Sciatic nerve (tissue), 2 donors: ENCODE data around the gene CEBPZOS. TPM values are rescaled to one million over a fixed set of nuclear protein-coding genes. Genes with fewer than 3 reads are reported as not detected.
A peak's percentile ranks its signal among the peaks of the same experiment; 100 is the strongest.

Experiments used
- ATAC-seq: fragments of 200-7000 bp; cut with Tn5 transposase; one replicate; pipeline ENCODE4 v1.9.1; 2020; ENCODE audit warnings: mild to moderate bottlenecking, moderate library complexity
- DNase-seq: peaks from one replicate; pipeline ENCODE4 v3.0.0-alpha.2; 2020; ENCODE audit warnings: low spot score
- intact Hi-C: fragments of 100-400 bp; cut with DNase I; formaldehyde crosslinking; loops from one replicate; pipeline ENCODE4 v1.14.2; 2022
- total RNA-seq: library from RNA; stranded (reverse); fragmentation: NEBNext Ultra II Directional; extraction: Animal tissue kit (Norgen Biotek cat#: 25700); gene quantifications from one replicate; pipeline ENCODE4 v1.2.1, GENCODE V29; 2021
- donor health status: DM: no; HTN: no; CAD: no.
- donor health status: DM: no; HTN: no; CAD: no.

The CEBPZOS gene
- total RNA-seq, 1 donor from 2014 or later, result 43.5 TPM

DNA sequence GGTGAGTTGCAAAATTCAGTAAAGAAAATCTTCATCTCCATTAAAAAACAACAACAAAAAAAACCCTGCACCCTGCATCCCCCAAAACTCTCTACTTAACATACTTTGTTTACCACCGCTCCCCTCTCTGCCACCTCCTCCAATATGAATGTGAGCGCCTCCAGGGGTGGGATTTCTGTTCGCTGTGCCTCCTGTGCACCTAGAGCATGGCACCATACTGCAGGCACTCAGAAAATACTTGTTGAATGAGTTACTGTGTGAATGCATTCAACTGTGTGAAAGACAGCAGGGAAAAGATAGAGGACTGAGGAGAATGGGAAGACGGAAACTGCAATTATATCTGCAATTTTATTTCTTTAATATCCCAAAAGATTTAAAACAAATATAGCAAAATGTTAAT is 30.6 kb downstream of the CEBPZOS start:
- intact Hi-C loops, result no loop called here
- DNase-seq, result no peak

DNA sequence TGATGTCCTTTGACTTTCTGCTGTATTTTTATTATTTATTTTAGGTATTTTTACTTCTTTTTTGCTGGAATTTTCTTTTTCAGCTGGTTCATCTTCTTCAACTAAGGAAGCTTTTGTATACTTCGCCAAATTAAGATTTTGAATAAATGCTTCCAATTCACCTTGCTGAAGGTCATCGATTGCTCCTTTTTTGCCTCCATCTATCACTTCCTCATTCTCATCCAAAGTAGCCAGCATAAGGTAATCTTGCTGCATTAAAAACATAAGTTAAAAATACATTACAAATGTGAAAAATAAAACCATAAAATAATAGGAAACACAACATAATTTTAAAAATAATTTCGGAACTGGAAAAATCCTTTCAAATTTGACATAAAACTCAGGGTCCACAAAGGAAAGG is 32.5 kb downstream of the CEBPZOS start:
- DNase-seq (no peak), ATAC-seq (no peak)
- intact Hi-C loops, result no loop called here

More for the DNA sequence above, 30.6 kb downstream of the CEBPZOS start:
- no peak for ATAC-seq

DNA sequence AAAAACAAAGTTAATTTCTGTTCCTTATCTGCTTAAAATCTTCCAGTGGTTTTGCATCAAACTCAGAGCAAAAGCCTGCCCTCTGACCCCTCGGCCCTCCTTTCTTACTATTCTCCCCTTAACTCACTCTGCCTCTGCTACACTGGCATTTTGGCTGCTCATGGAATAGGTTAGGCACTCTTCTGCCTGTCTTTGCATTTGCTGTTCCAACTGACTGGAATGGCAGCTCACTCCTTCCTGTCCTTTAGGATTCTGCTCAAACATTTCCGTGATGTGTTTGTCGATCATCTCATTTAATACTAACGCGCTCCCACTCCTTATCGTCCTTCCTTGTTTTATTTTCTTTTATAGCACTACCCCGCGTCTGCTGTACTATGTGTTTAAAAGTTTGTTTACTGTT is 34.3 kb downstream of the CEBPZOS start:
- ATAC-seq (no peak), DNase-seq (no peak)

DNA sequence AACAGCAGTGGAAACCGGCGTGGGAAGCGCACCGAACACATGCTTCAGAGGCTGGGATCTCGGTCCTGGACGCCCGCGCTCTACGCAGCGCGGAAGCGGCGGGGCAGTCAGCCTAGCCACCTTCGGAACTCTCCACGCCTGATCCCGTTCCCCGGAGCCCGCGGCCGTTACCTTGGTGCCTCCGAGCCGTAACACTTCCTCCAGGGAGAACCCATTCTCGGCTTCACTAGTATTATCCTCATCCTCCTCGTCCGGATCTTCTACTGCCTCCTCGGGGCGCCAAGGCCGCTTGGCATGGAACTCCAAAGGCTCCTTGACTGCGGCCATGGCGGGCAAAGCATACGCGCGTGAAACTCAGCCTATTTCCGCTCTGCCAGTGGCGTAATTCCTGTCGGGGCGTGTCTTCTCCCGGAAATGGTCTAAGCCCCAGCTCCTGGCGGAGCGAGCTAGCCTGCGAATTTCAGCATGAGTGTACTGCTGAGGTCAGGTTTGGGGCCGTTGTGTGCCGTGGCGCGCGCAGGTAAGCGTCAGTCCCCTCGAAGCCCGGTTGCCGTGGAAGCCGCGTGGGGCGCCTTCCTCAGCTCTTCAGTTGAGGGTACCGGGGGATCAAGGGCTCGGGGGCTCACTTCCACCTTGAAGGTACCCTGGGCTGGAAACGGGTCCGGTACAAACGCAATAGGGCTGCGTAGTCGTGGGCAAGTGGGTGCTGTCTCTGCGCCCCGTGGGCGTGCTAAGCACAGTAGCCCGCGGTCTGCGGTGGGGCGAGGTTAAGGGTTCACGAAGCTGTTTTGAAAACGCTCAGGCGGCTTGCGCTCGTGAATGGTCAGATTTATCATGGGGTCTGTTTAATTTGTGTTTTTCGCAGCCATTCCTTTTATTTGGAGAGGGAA is 35.2 kb downstream of the CEBPZOS start, which contains the start of the genes CEBPZ and NDUFAF7:
CEBPZ (minus strand) TSS at position 356 of the 890 bp plus-strand sequence; CDS start at position 327, 29 bp downstream.
NDUFAF7 (plus strand) TSS at position 418 of the 890 bp plus-strand sequence; CDS start at position 466, 48 bp downstream.
- intact Hi-C loops, result no loop called here
- ATAC-seq (peak; percentile 98), DNase-seq (peak; percentile 93)

More for the DNA sequence above, 34.3 kb downstream of the CEBPZOS start:
- intact Hi-C loops, result no loop called here

DNA sequence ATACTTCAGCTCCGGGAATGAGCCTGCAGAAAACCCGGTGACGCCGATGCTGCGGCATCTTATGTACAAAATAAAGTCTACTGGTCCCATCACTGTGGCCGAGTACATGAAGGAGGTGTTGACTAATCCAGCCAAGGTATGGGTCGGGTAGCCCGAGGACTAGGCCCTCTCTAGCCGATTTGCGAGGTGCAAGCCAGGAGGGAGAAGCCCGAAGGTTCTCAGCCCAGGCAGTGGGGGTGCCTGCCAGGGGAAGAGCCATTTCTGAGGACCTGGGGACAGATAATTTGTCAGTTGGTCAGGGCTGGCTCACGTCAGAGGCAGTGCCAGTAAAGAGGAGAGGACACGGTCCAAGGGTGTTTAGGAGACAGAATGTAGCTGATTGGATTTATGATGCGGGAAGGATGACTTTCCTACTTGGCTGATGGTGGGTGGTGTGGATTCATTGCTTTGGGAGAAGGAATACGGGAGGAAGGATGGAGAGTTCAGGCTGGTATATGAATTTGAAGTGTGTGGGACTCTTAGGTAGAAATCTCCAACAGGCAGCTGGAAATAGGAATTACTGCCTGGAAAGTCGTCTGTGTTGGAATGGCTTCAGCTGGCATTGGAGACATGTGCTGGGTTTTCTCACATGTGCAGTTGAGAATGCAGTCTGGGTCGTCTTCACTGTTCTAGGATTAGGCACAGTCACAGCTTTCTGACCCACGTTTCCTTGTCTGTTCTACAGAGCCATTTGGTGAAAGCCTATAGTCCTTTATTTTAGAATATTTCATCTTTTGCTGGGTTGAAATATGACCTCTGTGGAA is 36.0 kb downstream of the CEBPZOS start:
- ATAC-seq (peak; percentile 39), DNase-seq (no peak)
- intact Hi-C loops, result no loop called here

DNA sequence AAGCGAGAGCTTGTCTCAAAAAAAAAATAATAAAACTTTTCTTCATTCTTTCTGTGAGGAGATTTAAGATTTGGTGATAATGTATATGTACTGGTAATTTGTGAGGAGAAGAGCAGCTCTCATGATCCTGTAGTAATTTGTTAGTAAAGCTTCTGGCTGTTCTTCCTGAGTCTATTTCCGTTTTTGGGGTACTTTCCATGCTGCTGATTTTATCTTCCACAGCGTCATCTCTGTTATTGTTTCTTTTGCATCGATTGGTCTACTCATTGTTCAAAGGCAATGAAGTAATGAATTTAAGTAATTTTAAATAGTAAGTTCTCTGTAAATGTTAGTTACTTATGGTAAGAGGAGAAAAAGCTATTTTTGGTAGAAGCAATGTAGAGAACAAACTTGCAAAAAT is 47.1 kb downstream of the CEBPZOS start:
- ATAC-seq (no peak), DNase-seq (no peak)
- intact Hi-C loops, result no loop called here

DNA sequence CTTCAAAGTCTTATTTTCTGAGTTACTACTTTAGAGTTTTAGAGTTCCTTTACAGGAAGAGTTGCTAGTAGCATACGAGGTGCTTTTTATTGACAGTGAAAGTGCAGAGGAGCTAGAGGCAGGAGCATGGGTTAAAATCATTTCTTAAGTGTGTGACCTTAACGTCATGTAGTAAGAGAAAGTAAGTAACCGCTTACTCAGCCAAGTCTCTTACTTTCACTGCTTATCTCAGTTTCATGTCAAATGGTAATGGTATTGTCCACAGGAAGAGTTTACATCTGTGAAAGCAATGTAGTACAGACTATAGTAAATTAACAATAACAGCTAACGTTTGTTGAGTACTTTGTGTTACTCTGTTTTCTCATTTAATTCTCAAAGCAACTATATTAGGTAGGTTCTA is 47.7 kb downstream of the CEBPZOS start:
- intact Hi-C loops, result no loop called here
- DNase-seq, result no peak
- no peak for ATAC-seq

DNA sequence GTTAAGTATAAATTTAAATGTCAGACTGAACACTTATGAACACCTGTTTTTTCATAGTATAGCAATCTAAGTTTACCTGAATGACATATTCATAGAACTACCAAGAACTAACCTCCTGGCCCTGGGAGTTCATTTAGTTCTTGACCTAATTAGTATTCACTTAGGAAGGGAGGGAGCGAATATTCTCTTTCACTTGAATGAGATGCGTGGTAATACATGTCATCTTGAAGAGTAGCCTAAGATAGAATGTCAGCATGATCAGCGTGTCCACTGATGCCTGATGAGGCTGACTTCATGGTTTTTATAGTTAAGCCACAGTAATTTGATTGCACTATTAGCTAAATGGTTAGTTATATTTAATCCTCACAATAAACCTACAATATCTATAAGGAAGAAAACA is 48.5 kb downstream of the CEBPZOS start:
- ATAC-seq (no peak), DNase-seq (no peak)
- intact Hi-C loops, result no loop called here

DNA sequence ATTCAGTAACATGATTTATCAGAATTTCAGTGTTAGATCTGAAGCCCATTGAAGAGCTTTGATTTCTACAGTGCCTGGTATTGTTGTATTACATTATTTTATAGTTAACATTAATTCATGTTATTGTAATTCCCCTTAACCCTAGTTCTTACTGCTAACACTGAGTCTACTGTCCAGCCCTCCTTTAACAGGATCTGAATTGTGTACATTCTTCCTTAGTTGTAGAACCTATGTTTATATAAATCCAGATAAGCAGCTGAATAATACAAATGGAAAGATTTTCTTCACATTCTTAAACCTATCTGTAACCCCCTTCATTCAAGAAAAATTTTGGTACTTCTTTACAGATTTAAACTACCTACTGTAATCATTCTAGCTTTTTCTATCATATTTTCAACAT is 49.9 kb downstream of the CEBPZOS start:
- intact Hi-C loops, result no loop called here
- DNase-seq (no peak), ATAC-seq (no peak)

DNA sequence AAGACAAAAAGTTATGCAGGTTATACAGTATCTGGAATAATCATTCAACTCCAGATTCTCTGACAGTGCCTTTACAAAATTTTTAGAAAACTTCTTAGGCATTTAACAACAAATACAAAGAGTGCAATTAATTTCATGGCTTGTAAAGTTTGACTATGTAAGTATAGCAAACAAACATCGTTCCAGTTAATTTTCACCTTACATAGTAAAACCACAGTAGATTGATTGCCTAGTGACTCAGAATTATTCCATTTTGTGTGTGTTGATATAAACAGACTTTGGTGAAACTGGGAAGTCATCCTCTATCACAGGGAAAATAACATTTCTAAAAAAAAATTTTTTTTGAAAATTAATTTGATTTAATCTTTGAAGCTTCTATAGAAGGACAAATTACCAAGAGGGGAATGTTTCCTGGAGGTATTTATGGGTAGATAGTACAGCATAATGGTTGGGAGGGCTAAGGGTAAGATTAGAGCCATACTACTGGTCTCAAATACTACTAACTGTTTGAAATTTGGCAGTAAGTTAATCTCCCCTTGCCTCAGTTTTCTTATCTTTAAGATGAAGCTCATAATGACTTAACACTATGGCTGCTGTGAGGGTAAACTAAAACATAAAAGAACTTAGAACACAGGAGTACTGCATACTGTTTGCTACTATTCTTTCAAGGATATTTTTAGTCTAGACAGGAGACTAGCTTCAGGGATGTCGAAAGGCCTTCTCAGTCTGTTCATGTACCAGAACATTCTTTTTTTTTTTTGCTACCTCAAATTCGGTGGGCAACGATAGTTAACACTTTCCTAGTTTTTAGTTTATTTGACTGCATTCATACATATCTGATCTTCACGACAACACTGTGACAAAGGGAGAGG is 54.8 kb downstream of the CEBPZOS start:
- intact Hi-C loops, result no loop called here
- ATAC-seq (no peak), DNase-seq (no peak)

Other genes starting within 250 kb of the CEBPZOS start
- 38.9 TPM for gene STRN, start 230.0 kb upstream of the CEBPZOS start, total RNA-seq
- gene HEATR5B, start 112.1 kb upstream of the CEBPZOS start, total RNA-seq, result 25.7 TPM
- gene GPATCH11, start 112.0 kb upstream of the CEBPZOS start, total RNA-seq, result 8.9 TPM
- gene EIF2AK2, start 39.5 kb upstream of the CEBPZOS start, total RNA-seq, result 56.0 TPM
- not detected for gene SULT6B1, start 7.8 kb upstream of the CEBPZOS start, total RNA-seq
- 57.6 TPM for gene CEBPZ, start 35.1 kb downstream of the CEBPZOS start, total RNA-seq
- gene NDUFAF7, start 35.2 kb downstream of the CEBPZOS start, total RNA-seq, result 21.1 TPM
- 57.2 TPM for gene PRKD3, start 128.3 kb downstream of the CEBPZOS start, total RNA-seq
- 4.8 TPM for gene QPCT, start 148.1 kb downstream of the CEBPZOS start, total RNA-seq